MM.1S (cell line): ENCODE results near the gene SETD1A.

Experiments used
- CTCF ChIP-seq: fragments of 300-600 bp; sonication (generic); IDR thresholded peaks from 2 replicates; pipeline ENCODE4 v1.5.1; 2016; ENCODE audit warnings: antibody characterized with exemption, low read length, mixed read lengths
- EZH2 ChIP-seq: fragments of 300-600 bp; sonication (generic); optimal IDR thresholded peaks from 2 replicates; pipeline ENCODE3; 2017; ENCODE audit warnings: low read depth, mild to moderate bottlenecking, antibody characterized with exemption, low read length, mixed read lengths

DNA sequence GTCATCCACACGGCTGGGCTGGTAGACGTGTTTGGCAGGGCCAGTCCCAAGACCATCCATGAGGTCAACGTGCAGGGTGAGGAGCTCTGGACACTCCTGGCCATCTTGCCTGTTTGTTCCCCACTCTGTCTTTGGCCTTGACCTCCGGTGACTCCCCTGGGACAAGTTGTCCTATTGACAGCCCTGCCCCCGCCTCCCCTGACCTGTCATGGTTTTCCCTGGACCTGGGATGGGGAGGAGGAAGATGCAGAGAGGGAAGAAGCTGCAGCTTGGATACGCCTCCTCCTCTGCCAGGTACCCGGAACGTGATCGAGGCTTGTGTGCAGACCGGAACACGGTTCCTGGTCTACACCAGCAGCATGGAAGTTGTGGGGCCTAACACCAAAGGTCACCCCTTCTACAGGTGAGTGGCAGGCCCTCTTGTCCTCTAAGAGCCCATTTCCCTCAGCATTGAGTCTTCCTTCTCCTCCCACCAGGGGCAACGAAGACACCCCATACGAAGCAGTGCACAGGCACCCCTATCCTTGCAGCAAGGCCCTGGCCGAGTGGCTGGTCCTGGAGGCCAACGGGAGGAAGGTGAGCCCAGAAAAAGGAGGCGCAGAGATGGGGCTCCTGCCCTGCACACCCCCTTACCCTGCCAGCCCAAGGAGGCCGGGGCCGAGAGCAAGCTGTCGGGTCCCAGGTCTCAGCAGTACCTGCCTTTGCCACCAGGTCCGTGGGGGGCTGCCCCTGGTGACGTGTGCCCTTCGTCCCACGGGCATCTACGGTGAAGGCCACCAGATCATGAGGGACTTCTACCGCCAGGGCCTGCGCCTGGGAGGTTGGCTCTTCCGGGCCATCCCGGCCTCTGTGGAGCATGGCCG, 28.8 kb downstream of the SETD1A start:
- no peak for TF ChIP-seq CTCF
- TF ChIP-seq EZH2, result no peak
